Mononuclear cell (primary cell): Measurements from ENCODE around the gene PCSK2. TPM values are rescaled to one million over a fixed set of nuclear protein-coding genes. Genes with fewer than 3 reads are reported as not detected.

Source experiments
- H3K27me3 ChIP-seq: 2 replicates; pipeline ENCODE4 v1.6.0; 2011; ENCODE audit warnings: low read length, control low read depth; ENCODE audit not compliant: insufficient read depth
- H3K4me1 ChIP-seq: 2 replicates; pipeline ENCODE4 v1.5.1; 2011; ENCODE audit warnings: mild to moderate bottlenecking, low read length, control low read depth; ENCODE audit not compliant: insufficient read depth
- H3K4me3 ChIP-seq: 2 replicates; pipeline ENCODE4 v1.5.1; 2011; ENCODE audit warnings: mild to moderate bottlenecking, low read length, moderate library complexity
- H3K9me3 ChIP-seq: 2 replicates; pipeline ENCODE4 v1.5.1; 2011; ENCODE audit warnings: low read depth, mild to moderate bottlenecking, control low read depth, low read length
- total RNA-seq: library from RNA; depleted of rRNA; stranded (reverse); fragments of >200 nt; gene quantifications from one replicate; pipeline ENCODE4 v1.2.3, GENCODE V29; 2012

Gene PCSK2
- total RNA-seq, 1 donor: not detected

- Histone ChIP-seq H3K27me3 (no peaks in the 10 kb centered on the region), H3K9me3 (no peaks in the 10 kb centered on the region), H3K4me3 (no peak overlapping the region), H3K4me1 (no peaks in the 10 kb centered on the region)
Observed at GRCh38 chr20:17343656-17344452, 117.0 kb downstream of the PCSK2 start.

- H3K4me1 ChIP-seq: no peaks in the 10 kb centered on the region
- no peak overlapping the region for H3K4me3 ChIP-seq
- H3K27me3 ChIP-seq: no peaks in the 10 kb centered on the region
- H3K9me3 ChIP-seq: no peaks in the 10 kb centered on the region
Observed at GRCh38 chr20:17344790-17345189, 118.0 kb downstream of the PCSK2 start.

- Histone ChIP-seq H3K4me3 (no peak overlapping the region), H3K9me3 (no peaks in the 10 kb centered on the region), H3K27me3 (no peaks in the 10 kb centered on the region), H3K4me1 (no peaks in the 10 kb centered on the region)
Observed at GRCh38 chr20:17345321-17345720, 118.5 kb downstream of the PCSK2 start.

- Histone ChIP-seq H3K9me3 (no peaks in the 10 kb centered on the region), H3K4me3 (no peak overlapping the region), H3K4me1 (no peaks in the 10 kb centered on the region), H3K27me3 (no peaks in the 10 kb centered on the region)
Observed at GRCh38 chr20:17350321-17350720, 123.5 kb downstream of the PCSK2 start.

GRCh38 chr20:17357238-17357637 is 130.4 kb downstream of the PCSK2 start:
- Histone ChIP-seq H3K4me3 (no peak overlapping the region), H3K4me1 (no peaks in the 10 kb centered on the region), H3K9me3 (no peaks in the 10 kb centered on the region), H3K27me3 (no peaks in the 10 kb centered on the region)

- H3K4me1 ChIP-seq: no peaks in the 10 kb centered on the region
- no peak overlapping the region for H3K4me3 ChIP-seq
- H3K9me3 ChIP-seq: no peaks in the 10 kb centered on the region
- H3K27me3 ChIP-seq: no peaks in the 10 kb centered on the region
Observed at GRCh38 chr20:17358854-17359253, 132.0 kb downstream of the PCSK2 start.

- Histone ChIP-seq H3K9me3 (no peaks in the 10 kb centered on the region), H3K4me1 (no peaks in the 10 kb centered on the region), H3K4me3 (no peak overlapping the region), H3K27me3 (no peaks in the 10 kb centered on the region)
Observed at GRCh38 chr20:17364681-17365080, 137.8 kb downstream of the PCSK2 start.

GRCh38 chr20:17365831-17366230 is 139.0 kb downstream of the PCSK2 start:
- H3K9me3 ChIP-seq: no peaks in the 10 kb centered on the region
- no peaks in the 10 kb centered on the region for H3K4me1 ChIP-seq
- H3K4me3 ChIP-seq: no peak overlapping the region
- no peaks in the 10 kb centered on the region for H3K27me3 ChIP-seq

DNA sequence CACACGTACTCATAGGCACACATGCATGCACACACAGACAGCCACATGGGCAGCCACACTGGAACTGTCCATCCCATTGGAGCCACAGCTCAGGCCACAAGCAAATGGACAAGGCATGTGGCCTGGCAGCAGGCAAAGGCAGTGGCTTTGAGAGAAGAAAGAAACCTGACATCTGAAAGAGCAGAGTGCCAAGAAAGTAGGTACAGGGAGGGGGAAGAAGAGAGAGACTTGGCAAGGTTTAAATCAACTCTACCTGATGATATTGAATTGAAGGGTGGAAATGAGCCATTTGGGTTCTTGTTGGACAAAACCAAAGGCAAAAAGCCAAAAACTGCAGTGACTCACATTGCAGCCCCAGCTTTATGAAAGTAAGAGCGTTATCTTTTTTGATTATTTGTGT is 142.7 kb downstream of the PCSK2 start:
- Histone ChIP-seq H3K9me3 (no peaks in the 10 kb centered on the region), H3K27me3 (no peaks in the 10 kb centered on the region), H3K4me1 (no peaks in the 10 kb centered on the region), H3K4me3 (no peak overlapping the region)

DNA sequence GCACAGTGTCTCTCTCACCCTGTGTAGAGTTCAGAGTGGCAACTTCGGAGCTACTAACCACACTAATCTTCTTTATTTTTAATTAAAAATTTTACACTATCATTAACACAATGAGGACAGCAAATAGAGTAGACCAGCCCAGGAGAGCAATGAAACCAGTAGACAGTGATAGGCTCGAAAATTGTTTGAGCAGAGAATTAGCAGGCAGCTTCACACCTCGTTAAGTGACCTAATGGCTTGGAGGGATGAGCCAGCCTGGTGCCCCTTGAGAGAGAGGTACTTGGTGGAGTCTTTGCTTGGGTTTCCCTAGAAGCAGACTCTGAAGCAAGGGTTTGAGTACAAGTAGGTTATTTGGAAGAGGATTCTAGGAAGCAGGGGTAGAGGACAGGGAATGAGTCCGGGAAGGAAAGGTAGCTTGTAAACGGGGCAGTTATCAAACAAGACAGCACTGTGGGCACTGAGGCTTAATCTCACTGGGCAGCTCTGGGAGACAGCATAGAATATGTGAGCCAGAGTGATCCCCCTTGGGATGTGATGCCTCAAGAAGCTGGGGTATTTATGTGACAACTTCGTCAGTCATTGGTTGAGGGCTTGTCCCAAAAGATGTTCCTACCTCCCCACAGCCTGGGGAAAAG is 146.1 kb downstream of the PCSK2 start:
- Histone ChIP-seq H3K9me3 (no peaks in the 10 kb centered on the region), H3K27me3 (no peaks in the 10 kb centered on the region), H3K4me3 (no peak overlapping the region), H3K4me1 (no peaks in the 10 kb centered on the region)

- H3K4me1 ChIP-seq: no peaks in the 10 kb centered on the region
Observed at GRCh38 chr20:17374086-17374485, 147.2 kb downstream of the PCSK2 start.

GRCh38 chr20:17376031-17376430 is 149.2 kb downstream of the PCSK2 start:
- H3K4me3 ChIP-seq: no peak overlapping the region
- no peaks in the 10 kb centered on the region for H3K27me3 ChIP-seq
- no peaks in the 10 kb centered on the region for H3K4me1 ChIP-seq
- H3K9me3 ChIP-seq: no peaks in the 10 kb centered on the region

More at GRCh38 chr20:17374086-17374485, 147.2 kb downstream of the PCSK2 start:
- Histone ChIP-seq H3K9me3 (no peaks in the 10 kb centered on the region), H3K27me3 (no peaks in the 10 kb centered on the region), H3K4me3 (no peak overlapping the region)

DNA sequence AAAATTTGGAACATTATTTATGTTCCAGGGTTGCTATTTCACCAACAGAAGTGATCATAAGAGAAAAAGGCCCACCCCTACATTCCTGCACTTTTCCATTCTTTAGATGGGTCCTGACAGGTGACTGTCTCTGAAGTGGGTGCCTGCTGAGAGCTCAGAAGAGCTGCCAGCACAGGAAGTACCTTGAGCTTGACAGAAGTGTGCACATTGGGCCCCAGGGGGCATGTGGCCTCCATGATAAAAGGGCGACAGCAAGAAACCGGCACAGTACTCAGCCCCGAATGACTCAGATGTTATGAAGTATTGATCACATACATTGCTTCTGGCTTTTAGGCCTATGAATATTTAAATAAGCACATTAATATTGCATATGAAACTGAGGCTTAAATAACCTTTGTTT is 150.4 kb downstream of the PCSK2 start:
- H3K4me3 ChIP-seq: no peak overlapping the region
- no peaks in the 10 kb centered on the region for H3K9me3 ChIP-seq
- no peaks in the 10 kb centered on the region for H3K27me3 ChIP-seq
- no peaks in the 10 kb centered on the region for H3K4me1 ChIP-seq

DNA sequence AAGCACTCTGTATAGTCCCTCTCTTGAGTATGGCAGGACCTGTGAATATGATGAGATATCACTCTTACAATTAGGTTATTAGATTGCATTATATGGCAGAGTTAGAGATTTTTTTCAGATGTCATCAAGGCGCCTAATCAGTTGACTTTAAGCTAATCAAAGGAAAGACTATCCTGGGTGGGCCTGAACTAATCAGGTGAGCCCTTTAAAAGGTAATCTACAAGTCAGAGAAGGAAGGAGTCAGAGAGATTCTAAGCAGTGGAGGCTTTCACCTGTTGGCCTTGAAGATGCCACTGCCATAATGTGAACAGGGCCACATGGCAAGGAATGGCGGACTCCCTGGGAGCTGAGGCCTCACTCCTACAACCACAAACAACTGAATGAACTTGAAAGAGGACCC is 152.8 kb downstream of the PCSK2 start:
- no peaks in the 10 kb centered on the region for H3K9me3 ChIP-seq
- H3K27me3 ChIP-seq: no peaks in the 10 kb centered on the region
- H3K4me3 ChIP-seq: no peak overlapping the region
- no peaks in the 10 kb centered on the region for H3K4me1 ChIP-seq

DNA sequence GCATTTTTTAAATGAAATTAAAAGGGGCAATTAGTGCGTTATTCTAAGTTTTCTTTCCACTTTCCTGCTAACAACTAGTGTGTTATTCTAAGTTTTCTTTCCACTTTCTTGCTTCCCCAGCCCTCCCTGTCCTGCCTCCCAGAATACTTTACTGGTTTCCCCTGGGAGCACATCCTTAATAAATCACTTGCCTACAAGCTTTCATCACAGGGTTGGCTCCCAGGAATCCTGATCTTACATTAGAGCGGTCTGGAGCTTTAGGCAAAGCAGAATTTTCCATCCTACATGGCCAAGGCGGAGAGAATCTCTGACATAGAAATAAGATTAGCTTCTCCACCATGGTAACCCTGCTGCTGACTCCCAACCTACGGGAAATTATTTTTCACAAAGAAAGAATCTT is 154.0 kb downstream of the PCSK2 start:
- no peak overlapping the region for H3K4me3 ChIP-seq
- no peaks in the 10 kb centered on the region for H3K9me3 ChIP-seq
- no peaks in the 10 kb centered on the region for H3K4me1 ChIP-seq
- H3K27me3 ChIP-seq: no peaks in the 10 kb centered on the region

- H3K4me3 ChIP-seq: no peak overlapping the region
- H3K4me1 ChIP-seq: no peaks in the 10 kb centered on the region
- no peaks in the 10 kb centered on the region for H3K27me3 ChIP-seq
- H3K9me3 ChIP-seq: no peaks in the 10 kb centered on the region
Observed at GRCh38 chr20:17381724-17382123, 154.9 kb downstream of the PCSK2 start.
